Neural progenitor cell (in vitro differentiated cells): ENCODE measurements around the gene ZNF20. TPM values are rescaled to one million over a fixed set of nuclear protein-coding genes. Genes with fewer than 3 reads are reported as not detected.
A peak's percentile ranks its signal among the peaks of the same experiment; 100 is the strongest.

ENCODE experiments used
- DNase-seq: peaks from one replicate; pipeline ENCODE4 v3.0.0-alpha.2; 2016; ENCODE audit warnings: low spot score
- H2AFZ ChIP-seq: fragments of 200-600 bp; sonication (generic); replicated peaks from 2 replicates; pipeline ENCODE4 v1.6.1; 2016; ENCODE audit warnings: antibody characterized with exemption
- H3F3A ChIP-seq: fragments of 200-600 bp; sonication (generic); 2 replicates; pipeline ENCODE4 v1.6.1; 2016; ENCODE audit warnings: antibody characterized with exemption, low read depth
- H3K27ac ChIP-seq: fragments of 200-600 bp; sonication (generic); 2 replicates; pipeline ENCODE4 v1.5.1; 2016; ENCODE audit warnings: mild to moderate bottlenecking
- H3K27me3 ChIP-seq: fragments of 200-600 bp; sonication (generic); 2 replicates; pipeline ENCODE4 v1.6.1; 2016; ENCODE audit warnings: mild to moderate bottlenecking, moderate library complexity
- H3K36me3 ChIP-seq: fragments of 200-600 bp; sonication (generic); 2 replicates; pipeline ENCODE4 v1.5.1; 2016
- H3K4me1 ChIP-seq: fragments of 200-600 bp; sonication (generic); 2 replicates; pipeline ENCODE4 v1.6.1; 2016; ENCODE audit warnings: mixed run types
- H3K4me2 ChIP-seq: fragments of 200-600 bp; sonication (generic); 2 replicates; pipeline ENCODE4 v1.6.1; 2016
- H3K4me3 ChIP-seq: fragments of 200-600 bp; sonication (generic); 2 replicates; pipeline ENCODE4 v1.5.1; 2016
- H3K79me2 ChIP-seq: fragments of 200-600 bp; sonication (generic); 2 replicates; pipeline ENCODE4 v1.6.1; 2016; ENCODE audit warnings: low read depth
- H3K9ac ChIP-seq: fragments of 200-600 bp; sonication (generic); 2 replicates; pipeline ENCODE4 v1.6.1; 2016
- H3K9me3 ChIP-seq: fragments of 200-600 bp; sonication (generic); 2 replicates; pipeline ENCODE4 v1.5.1; 2016; ENCODE audit warnings: low read depth
- H4K20me1 ChIP-seq: fragments of 200-600 bp; sonication (generic); 2 replicates; pipeline ENCODE4 v1.6.1; 2016; ENCODE audit warnings: low read depth
- H3K27ac Mint-ChIP-seq: 3 replicates; pipeline ENCODE4 v1.8.0; 2021; ENCODE audit warnings: mixed read lengths
- H3K27me3 Mint-ChIP-seq: 2 replicates; pipeline ENCODE4 v1.8.0; 2022; ENCODE audit warnings: low read depth, mild to moderate bottlenecking, inconsistent platforms, moderate library complexity, mixed read lengths; ENCODE audit not compliant: insufficient read depth
- H3K36me3 Mint-ChIP-seq: 3 replicates; pipeline ENCODE4 v1.8.0; 2021; ENCODE audit warnings: mixed read lengths
- H3K4me1 Mint-ChIP-seq: 3 replicates; pipeline ENCODE4 v1.8.0; 2021; ENCODE audit warnings: mixed read lengths
- H3K4me3 Mint-ChIP-seq: 3 replicates; pipeline ENCODE4 v1.8.0; 2021; ENCODE audit warnings: mild to moderate bottlenecking, moderate library complexity, mixed read lengths
- H3K9me3 Mint-ChIP-seq: 3 replicates; pipeline ENCODE4 v1.8.0; 2020; ENCODE audit warnings: mixed read lengths
- EZH2 ChIP-seq: fragments of 200-600 bp; sonication (generic); IDR thresholded peaks from 2 replicates; pipeline ENCODE4 v1.6.1; 2017; ENCODE audit warnings: antibody characterized with exemption, mild to moderate bottlenecking, moderate library complexity
- EZH2phosphoT487 ChIP-seq: fragments of 200-600 bp; sonication (generic); IDR thresholded peaks from 2 replicates; pipeline ENCODE4 v1.6.1; 2017; ENCODE audit warnings: antibody characterized with exemption
- total RNA-seq: library from RNA; depleted of rRNA; stranded (reverse); fragments of >200 nt; gene quantifications from 2 replicates; pipeline ENCODE4 v1.2.3, GENCODE V29; 2015; ENCODE audit warnings: low replicate concordance
- TF ChIP-seq, protein P1 (sequence below): fragments of 200-600 bp; sonication (generic); IDR thresholded peaks from 2 replicates; pipeline ENCODE4 v1.5.1; 2017; ENCODE audit warnings: antibody characterized with exemption, mild to moderate bottlenecking

The ZNF20 gene
- total RNA-seq, 1 donor from 2014 or later: 27.9 TPM

DNA sequence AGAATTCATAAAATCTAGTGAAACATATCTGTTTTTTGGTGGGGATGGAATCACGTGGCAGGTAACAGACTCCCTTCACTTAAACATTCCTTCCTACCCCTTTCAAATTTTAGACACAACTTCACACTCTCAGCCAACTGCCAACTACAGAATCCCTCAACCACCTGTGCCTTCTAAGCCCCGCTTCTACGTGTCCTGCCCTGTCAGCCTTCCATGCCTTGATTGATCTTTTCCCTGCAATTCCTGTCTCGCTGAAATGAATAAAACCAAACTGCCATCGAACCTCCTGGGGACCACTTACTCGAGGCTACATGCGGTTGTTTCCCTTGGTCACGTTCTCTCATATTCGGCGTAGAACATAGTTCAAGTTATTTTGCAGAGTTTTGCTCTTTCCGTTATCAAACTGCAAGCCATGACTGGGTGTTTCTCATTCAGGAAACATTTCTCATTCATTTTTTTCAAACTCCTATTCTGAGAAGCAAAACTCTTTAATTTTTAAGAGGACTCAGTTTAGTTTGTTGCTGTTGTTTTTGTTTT is 15.2 kb upstream of the ZNF20 start:
- Histone ChIP-seq H3K4me2 (peak overlapping the region; percentile 86), H2AFZ (no peak overlapping the region), H3K4me3 (peak overlapping the region; percentile 80), H4K20me1 (no peaks in the 10 kb centered on the region), H3K9ac (peak overlapping the region; percentile 99), H3K79me2 (peaks cover 61% of the 10 kb centered on the region), H3K27me3 (no peaks in the 10 kb centered on the region), H3K9me3 (no peaks in the 10 kb centered on the region), H3F3A (peaks cover 5% of the 10 kb centered on the region), H3K4me1 (peaks cover 11% of the 10 kb centered on the region), H3K36me3 (peaks cover 21% of the 10 kb centered on the region), H3K27ac (no peak overlapping the region)
- Mint-ChIP-seq H3K27me3 (peaks cover 14% of the 10 kb centered on the region), H3K4me1 (peaks cover 10% of the 10 kb centered on the region), H3K27ac (peak overlapping the region; percentile 80), H3K9me3 (peaks cover 57% of the 10 kb centered on the region), H3K36me3 (peaks cover 40% of the 10 kb centered on the region), H3K4me3 (peak overlapping the region; percentile 94)
- TF ChIP-seq, protein P1, sequence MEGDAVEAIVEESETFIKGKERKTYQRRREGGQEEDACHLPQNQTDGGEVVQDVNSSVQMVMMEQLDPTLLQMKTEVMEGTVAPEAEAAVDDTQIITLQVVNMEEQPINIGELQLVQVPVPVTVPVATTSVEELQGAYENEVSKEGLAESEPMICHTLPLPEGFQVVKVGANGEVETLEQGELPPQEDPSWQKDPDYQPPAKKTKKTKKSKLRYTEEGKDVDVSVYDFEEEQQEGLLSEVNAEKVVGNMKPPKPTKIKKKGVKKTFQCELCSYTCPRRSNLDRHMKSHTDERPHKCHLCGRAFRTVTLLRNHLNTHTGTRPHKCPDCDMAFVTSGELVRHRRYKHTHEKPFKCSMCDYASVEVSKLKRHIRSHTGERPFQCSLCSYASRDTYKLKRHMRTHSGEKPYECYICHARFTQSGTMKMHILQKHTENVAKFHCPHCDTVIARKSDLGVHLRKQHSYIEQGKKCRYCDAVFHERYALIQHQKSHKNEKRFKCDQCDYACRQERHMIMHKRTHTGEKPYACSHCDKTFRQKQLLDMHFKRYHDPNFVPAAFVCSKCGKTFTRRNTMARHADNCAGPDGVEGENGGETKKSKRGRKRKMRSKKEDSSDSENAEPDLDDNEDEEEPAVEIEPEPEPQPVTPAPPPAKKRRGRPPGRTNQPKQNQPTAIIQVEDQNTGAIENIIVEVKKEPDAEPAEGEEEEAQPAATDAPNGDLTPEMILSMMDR: no peak
- TF ChIP-seq EZH2phosphoT487 (no peak), EZH2 (no peak)
- no peak for DNase-seq

DNA sequence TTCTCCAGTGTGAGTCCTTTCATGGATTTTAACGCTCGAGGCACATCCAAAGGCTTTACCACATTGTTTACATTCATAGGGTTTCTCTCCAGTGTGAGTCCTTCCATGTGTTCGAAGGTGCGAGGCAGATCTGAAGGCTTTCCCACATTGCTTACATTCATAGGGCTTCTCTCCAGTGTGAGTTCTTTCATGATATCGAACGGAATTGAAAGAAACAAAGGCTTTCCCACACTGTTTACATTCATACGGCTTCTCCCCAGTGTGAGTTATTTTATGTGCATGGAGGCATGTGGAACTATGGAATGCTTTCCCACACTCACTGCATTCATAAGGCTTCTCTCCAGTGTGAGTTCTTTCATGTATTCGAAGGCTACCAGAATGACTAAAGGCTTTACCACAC is 5.2 kb upstream of the ZNF20 start:
- H3K36me3 Mint-ChIP-seq: peaks cover 72% of the 10 kb centered on the region
- no peak overlapping the region for H3K4me3 ChIP-seq
- peaks cover 10% of the 10 kb centered on the region for H3K4me1 Mint-ChIP-seq
- TF ChIP-seq EZH2phosphoT487: no peak
- TF ChIP-seq, protein P1: no peak
- H3K27ac ChIP-seq: no peak overlapping the region
- peaks cover 24% of the 10 kb centered on the region for H3F3A ChIP-seq
- H3K36me3 ChIP-seq: peaks cover 52% of the 10 kb centered on the region
- H3K9me3 ChIP-seq: peaks cover 14% of the 10 kb centered on the region
- no peaks in the 10 kb centered on the region for H3K27me3 ChIP-seq
- DNase-seq: no peak
- H3K9me3 Mint-ChIP-seq: peaks cover 75% of the 10 kb centered on the region
- no peaks in the 10 kb centered on the region for H4K20me1 ChIP-seq
- H3K4me1 ChIP-seq: no peaks in the 10 kb centered on the region
- H2AFZ ChIP-seq: no peak overlapping the region
- H3K4me3 Mint-ChIP-seq: no peak overlapping the region
- peaks cover 6% of the 10 kb centered on the region for H3K27me3 Mint-ChIP-seq
- H3K4me2 ChIP-seq: no peak overlapping the region
- H3K79me2 ChIP-seq: peaks cover 35% of the 10 kb centered on the region
- no peak overlapping the region for H3K27ac Mint-ChIP-seq
- no peak overlapping the region for H3K9ac ChIP-seq

DNA sequence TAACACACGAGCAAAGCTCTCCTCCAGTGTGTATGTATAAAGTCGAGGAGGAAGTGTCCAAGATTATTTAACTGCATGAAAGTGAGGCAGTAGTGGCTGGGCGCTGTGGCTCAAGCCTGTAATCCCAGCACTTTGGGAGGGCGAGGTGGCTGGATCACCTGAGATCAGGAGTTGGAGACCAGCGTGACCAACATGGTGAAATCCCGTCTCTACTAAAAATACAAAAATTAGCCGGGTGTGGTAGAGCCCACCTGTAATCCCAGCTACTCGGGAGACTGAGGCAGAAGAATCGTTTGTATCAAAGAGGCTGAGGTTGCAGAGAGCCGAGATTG is 1.2 kb upstream of the ZNF20 start:
- H3K4me2 ChIP-seq: no peak overlapping the region
- H3K9ac ChIP-seq: no peak overlapping the region
- H3K27ac ChIP-seq: no peak overlapping the region
- TF ChIP-seq EZH2: no peak
- TF ChIP-seq EZH2phosphoT487: no peak
- TF ChIP-seq, protein P1: no peak
- no peak overlapping the region for H2AFZ ChIP-seq
- H3K79me2 ChIP-seq: peaks cover 37% of the 10 kb centered on the region
- H3K4me3 ChIP-seq: no peak overlapping the region
- Mint-ChIP-seq H3K4me3 (peak overlapping the region; percentile 94), H3K36me3 (peaks cover 69% of the 10 kb centered on the region), H3K9me3 (peaks cover 67% of the 10 kb centered on the region), H3K27ac (no peak overlapping the region), H3K27me3 (peaks cover 20% of the 10 kb centered on the region), H3K4me1 (peaks cover 21% of the 10 kb centered on the region)
- peaks cover 5% of the 10 kb centered on the region for H3K4me1 ChIP-seq
- H3K9me3 ChIP-seq: peaks cover 7% of the 10 kb centered on the region
- H3F3A ChIP-seq: peaks cover 36% of the 10 kb centered on the region
- H3K27me3 ChIP-seq: no peaks in the 10 kb centered on the region
- DNase-seq: no peak
- no peaks in the 10 kb centered on the region for H4K20me1 ChIP-seq
- peaks cover 38% of the 10 kb centered on the region for H3K36me3 ChIP-seq
